H1 (cell line): Measurements from ENCODE around the gene PDIA5. TPM values are rescaled to one million over a fixed set of nuclear protein-coding genes. Genes with fewer than 3 reads are reported as not detected.

Source experiments
- HDAC2 ChIP-seq, 2 experiments: fragments of 300-600 bp in 1 of 2; sonication (generic) in 1 of 2; IDR thresholded peaks; 2 replicates each; pipeline ENCODE4 v1.6.1; 2011 to 2012; ENCODE audit warnings: low read depth in 2 of 2, low read length in 2 of 2, mild to moderate bottlenecking in 2 of 2, moderate library complexity in 2 of 2, borderline replicate concordance in 1 of 2, inconsistent platforms in 1 of 2
- NANOG ChIP-seq: IDR thresholded peaks from 2 replicates; pipeline ENCODE4 v1.6.1; 2011; ENCODE audit warnings: low read length, low read depth, mild to moderate bottlenecking, inconsistent platforms; ENCODE audit not compliant: insufficient read depth, poor library complexity, severe bottlenecking
- POLR2A ChIP-seq, 2 experiments: IDR thresholded peaks; 1 replicate in 1 of 2; 2 replicates in 1 of 2; pipeline ENCODE4 v1.6.1; 2011; ENCODE audit warnings: low read depth in 2 of 2, low read length in 2 of 2, mild to moderate bottlenecking in 2 of 2; ENCODE audit errors: control extremely low read depth in 1 of 2
- SP2 ChIP-seq: IDR thresholded peaks from 2 replicates; pipeline ENCODE4 v1.6.1; 2012; ENCODE audit warnings: mild to moderate bottlenecking, low read length, inconsistent platforms
- SUZ12 ChIP-seq: fragments of 200-600 bp; sonication (generic); IDR thresholded peaks from 2 replicates; pipeline ENCODE4 v1.6.1; 2012; ENCODE audit warnings: mild to moderate bottlenecking, inconsistent platforms, low read length, moderate library complexity, mixed read lengths
- TAF1 ChIP-seq: IDR thresholded peaks from 2 replicates; pipeline ENCODE4 v1.6.1; 2011; ENCODE audit warnings: mild to moderate bottlenecking, low read depth, low read length
- polyA plus RNA-seq, 7 experiments: library from polyadenylated mRNA; depleted of rRNA in 3 of 7; stranded (reverse) in 5 of 7; unstranded in 2 of 7; fragments of >200 nt in 5 of 7; fragments of 200-250 nt in 2 of 7; gene quantifications; 1 replicate in 5 of 7; 2 replicates in 1 of 7; 4 replicates in 1 of 7; pipeline versions ENCODE4 v1.2.1 to v1.2.3, GENCODE V29; 2011 to 2013; ENCODE audit warnings: missing spikeins in 2 of 7, mixed read lengths in 2 of 7
- total RNA-seq: library from RNA; stranded (reverse); fragmentation: NEBNext Ultra II Directional; extraction: Animal tissue kit (Norgen Biotek cat#: 25700); gene quantifications from 2 replicates; pipeline ENCODE4 v1.2.1, GENCODE V29; 2021
- TF ChIP-seq, protein P1 (sequence below): fragments of 300-600 bp; sonication (generic); IDR thresholded peaks from 2 replicates; pipeline ENCODE4 v1.7.1; 2012; ENCODE audit warnings: low read length, moderate library complexity, mild to moderate bottlenecking, inconsistent platforms; ENCODE audit not compliant: insufficient replicate concordance

PDIA5 gene
- total and polyA plus RNA-seq, 2 of the 8 experiments (the other 6 are each of a cell fraction or from before 2014, with no cell fraction given): 18.2 to 32.8 TPM

DNA sequence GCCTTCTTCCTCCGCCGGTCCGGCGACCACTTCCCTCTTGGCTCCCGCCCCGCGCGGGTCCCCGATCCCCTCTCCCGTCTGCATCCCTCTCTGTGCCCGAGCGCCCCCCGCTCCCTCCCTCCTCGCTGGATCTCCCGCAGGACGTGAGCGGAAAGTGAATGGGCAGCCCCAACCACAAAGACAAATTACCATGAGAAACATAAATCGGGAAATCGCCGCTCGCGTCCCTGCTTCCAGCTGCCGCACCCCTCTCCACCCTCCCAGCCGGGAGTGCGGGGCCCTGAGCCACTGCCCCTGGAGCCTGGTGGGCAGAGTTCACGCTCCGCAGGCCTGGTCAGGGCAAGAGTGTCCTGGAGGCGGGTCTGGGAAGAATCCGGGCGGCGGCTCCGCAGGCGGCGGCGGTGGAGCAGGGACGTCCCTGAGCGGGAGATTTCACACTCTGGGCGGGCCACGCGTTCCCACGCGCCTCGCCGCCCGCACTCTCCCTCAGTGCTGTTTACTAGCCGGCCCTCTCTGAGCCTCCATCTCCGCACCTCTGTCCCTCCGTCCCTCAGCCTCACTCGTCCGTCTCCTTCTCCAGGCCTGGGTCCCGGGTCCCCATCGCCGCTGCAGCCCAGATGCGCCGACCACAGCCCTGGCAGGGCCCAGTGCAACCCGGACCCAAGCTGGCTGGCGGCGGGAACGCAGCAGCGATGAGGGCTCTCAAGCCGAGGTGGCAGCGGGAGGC, 40.1 kb upstream of the PDIA5 start (continued):
- TF ChIP-seq, protein P1, sequence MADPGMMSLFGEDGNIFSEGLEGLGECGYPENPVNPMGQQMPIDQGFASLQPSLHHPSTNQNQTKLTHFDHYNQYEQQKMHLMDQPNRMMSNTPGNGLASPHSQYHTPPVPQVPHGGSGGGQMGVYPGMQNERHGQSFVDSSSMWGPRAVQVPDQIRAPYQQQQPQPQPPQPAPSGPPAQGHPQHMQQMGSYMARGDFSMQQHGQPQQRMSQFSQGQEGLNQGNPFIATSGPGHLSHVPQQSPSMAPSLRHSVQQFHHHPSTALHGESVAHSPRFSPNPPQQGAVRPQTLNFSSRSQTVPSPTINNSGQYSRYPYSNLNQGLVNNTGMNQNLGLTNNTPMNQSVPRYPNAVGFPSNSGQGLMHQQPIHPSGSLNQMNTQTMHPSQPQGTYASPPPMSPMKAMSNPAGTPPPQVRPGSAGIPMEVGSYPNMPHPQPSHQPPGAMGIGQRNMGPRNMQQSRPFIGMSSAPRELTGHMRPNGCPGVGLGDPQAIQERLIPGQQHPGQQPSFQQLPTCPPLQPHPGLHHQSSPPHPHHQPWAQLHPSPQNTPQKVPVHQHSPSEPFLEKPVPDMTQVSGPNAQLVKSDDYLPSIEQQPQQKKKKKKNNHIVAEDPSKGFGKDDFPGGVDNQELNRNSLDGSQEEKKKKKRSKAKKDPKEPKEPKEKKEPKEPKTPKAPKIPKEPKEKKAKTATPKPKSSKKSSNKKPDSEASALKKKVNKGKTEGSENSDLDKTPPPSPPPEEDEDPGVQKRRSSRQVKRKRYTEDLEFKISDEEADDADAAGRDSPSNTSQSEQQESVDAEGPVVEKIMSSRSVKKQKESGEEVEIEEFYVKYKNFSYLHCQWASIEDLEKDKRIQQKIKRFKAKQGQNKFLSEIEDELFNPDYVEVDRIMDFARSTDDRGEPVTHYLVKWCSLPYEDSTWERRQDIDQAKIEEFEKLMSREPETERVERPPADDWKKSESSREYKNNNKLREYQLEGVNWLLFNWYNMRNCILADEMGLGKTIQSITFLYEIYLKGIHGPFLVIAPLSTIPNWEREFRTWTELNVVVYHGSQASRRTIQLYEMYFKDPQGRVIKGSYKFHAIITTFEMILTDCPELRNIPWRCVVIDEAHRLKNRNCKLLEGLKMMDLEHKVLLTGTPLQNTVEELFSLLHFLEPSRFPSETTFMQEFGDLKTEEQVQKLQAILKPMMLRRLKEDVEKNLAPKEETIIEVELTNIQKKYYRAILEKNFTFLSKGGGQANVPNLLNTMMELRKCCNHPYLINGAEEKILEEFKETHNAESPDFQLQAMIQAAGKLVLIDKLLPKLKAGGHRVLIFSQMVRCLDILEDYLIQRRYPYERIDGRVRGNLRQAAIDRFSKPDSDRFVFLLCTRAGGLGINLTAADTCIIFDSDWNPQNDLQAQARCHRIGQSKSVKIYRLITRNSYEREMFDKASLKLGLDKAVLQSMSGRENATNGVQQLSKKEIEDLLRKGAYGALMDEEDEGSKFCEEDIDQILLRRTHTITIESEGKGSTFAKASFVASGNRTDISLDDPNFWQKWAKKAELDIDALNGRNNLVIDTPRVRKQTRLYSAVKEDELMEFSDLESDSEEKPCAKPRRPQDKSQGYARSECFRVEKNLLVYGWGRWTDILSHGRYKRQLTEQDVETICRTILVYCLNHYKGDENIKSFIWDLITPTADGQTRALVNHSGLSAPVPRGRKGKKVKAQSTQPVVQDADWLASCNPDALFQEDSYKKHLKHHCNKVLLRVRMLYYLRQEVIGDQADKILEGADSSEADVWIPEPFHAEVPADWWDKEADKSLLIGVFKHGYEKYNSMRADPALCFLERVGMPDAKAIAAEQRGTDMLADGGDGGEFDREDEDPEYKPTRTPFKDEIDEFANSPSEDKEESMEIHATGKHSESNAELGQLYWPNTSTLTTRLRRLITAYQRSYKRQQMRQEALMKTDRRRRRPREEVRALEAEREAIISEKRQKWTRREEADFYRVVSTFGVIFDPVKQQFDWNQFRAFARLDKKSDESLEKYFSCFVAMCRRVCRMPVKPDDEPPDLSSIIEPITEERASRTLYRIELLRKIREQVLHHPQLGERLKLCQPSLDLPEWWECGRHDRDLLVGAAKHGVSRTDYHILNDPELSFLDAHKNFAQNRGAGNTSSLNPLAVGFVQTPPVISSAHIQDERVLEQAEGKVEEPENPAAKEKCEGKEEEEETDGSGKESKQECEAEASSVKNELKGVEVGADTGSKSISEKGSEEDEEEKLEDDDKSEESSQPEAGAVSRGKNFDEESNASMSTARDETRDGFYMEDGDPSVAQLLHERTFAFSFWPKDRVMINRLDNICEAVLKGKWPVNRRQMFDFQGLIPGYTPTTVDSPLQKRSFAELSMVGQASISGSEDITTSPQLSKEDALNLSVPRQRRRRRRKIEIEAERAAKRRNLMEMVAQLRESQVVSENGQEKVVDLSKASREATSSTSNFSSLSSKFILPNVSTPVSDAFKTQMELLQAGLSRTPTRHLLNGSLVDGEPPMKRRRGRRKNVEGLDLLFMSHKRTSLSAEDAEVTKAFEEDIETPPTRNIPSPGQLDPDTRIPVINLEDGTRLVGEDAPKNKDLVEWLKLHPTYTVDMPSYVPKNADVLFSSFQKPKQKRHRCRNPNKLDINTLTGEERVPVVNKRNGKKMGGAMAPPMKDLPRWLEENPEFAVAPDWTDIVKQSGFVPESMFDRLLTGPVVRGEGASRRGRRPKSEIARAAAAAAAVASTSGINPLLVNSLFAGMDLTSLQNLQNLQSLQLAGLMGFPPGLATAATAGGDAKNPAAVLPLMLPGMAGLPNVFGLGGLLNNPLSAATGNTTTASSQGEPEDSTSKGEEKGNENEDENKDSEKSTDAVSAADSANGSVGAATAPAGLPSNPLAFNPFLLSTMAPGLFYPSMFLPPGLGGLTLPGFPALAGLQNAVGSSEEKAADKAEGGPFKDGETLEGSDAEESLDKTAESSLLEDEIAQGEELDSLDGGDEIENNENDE: no peak
- TF ChIP-seq POLR2A (IDR thresholded peaks at IDR 0.05; ENCODE audit: control extremely low read depth in 1 of 2, low read depth in 2 of 2, low read length in 2 of 2): peak in 1 of 2 experiments; percentile 36; a peak in 1 of 3 replicates
- no peak for TF ChIP-seq TAF1
- TF ChIP-seq SUZ12: peak; percentile 48; the same call in 1 of the 2 replicates
- no peak for TF ChIP-seq NANOG
- TF ChIP-seq HDAC2 (IDR thresholded peaks at IDR 0.05; ENCODE audit: borderline replicate concordance in 1 of 2, low read depth in 2 of 2, low read length in 2 of 2): peak; percentile 57 to 81; a peak in 1 of 4 replicates
- no peak for TF ChIP-seq SP2
